GM12878 (cell line): ENCODE measurements around the gene NUFIP1. TPM values are rescaled to one million over a fixed set of nuclear protein-coding genes. Genes with fewer than 3 reads are reported as not detected.

Source experiments
- ATAC-seq: fragments of 200-7000 bp; cut with Tn5 transposase; 3 replicates; pipeline ENCODE4 v1.9.1; 2020; ENCODE audit warnings: mild to moderate bottlenecking, moderate library complexity
- BruUV-seq: library from RNA; stranded (reverse); fragments of 400-500 nt; replicated peaks from 2 replicates; lab custom pipeline; 2021; lab: Mats Ljungman, UMichigan
- CTCF ChIA-PET: fragments of 300-600 bp; sonication (Branson Sonifier 250); formaldehyde crosslinking; extraction: SDS; loops from one replicate; lab custom pipeline; 2021; ENCODE audit warnings: inconsistent platforms; lab: Yijun Ruan, JAX
- POLR2A ChIA-PET: fragments of 350-600 bp; formaldehyde crosslinking; extraction: SDS; loops from one replicate; lab custom pipeline; 2021; ENCODE audit warnings: inconsistent platforms; lab: Charles Lee
- RAD21 ChIA-PET: fragments of 300-600 bp; sonication (Branson Sonifier 250); formaldehyde crosslinking; loops from one replicate; lab custom pipeline; 2023; ENCODE audit warnings: antibody characterized with exemption; ENCODE audit not compliant: unreplicated experiment; lab: Charles Lee
- SMC1A ChIA-PET: fragments of 300-600 bp; sonication (Branson Sonifier 250); formaldehyde crosslinking; loops from one replicate; lab custom pipeline; 2023; ENCODE audit not compliant: unreplicated experiment, uncharacterized antibody; lab: Charles Lee
- DNase-seq: peaks from one replicate; pipeline ENCODE4 v3.0.0-alpha.2; 2011; ENCODE audit warnings: low read depth, low spot score
- FAIRE-seq: peaks from 3 replicates; lab custom pipeline; 2011; peaks lifted over from hg19 to GRCh38; lab: Jason Lieb, UNC
- H2AFZ ChIP-seq: 2 replicates; pipeline ENCODE4 v1.6.0; 2011; ENCODE audit warnings: low read depth, low read length, control low read depth; ENCODE audit not compliant: control insufficient read depth
- H3K27ac ChIP-seq: 2 replicates; pipeline ENCODE4 v1.5.1; 2011; ENCODE audit warnings: control low read depth; ENCODE audit not compliant: control insufficient read depth, insufficient read depth
- H3K27me3 ChIP-seq, 2 experiments: replicated peaks in 1 of 2; 2 replicates each; pipeline versions ENCODE4 v1.6.0 to v1.6.1; 2011; ENCODE audit warnings: low read length in 1 of 2; ENCODE audit not compliant: control insufficient read depth in 2 of 2, insufficient read depth in 2 of 2
- H3K36me3 ChIP-seq, 2 experiments: 2 replicates each; pipeline ENCODE4 v1.5.1; 2011; ENCODE audit warnings: low read length in 1 of 2; ENCODE audit not compliant: control insufficient read depth in 2 of 2, insufficient read depth in 2 of 2
- H3K4me1 ChIP-seq: 2 replicates; pipeline ENCODE4 v1.6.1; 2011; ENCODE audit warnings: mild to moderate bottlenecking, low read length, moderate library complexity, mixed read lengths; ENCODE audit not compliant: control insufficient read depth, insufficient read depth
- H3K4me2 ChIP-seq: 2 replicates; pipeline ENCODE4 v1.6.0; 2011; ENCODE audit warnings: control low read depth; ENCODE audit not compliant: control insufficient read depth, insufficient read depth
- H3K4me3 ChIP-seq: fragments of 200-600 bp; sonication (generic); 2 replicates; pipeline ENCODE4 v1.5.1; 2016
- H3K79me2 ChIP-seq: 2 replicates; pipeline ENCODE4 v1.6.0; 2011; ENCODE audit warnings: low read length; ENCODE audit not compliant: control insufficient read depth, insufficient read depth
- H3K9ac ChIP-seq: 2 replicates; pipeline ENCODE4 v1.8.0; 2011; ENCODE audit warnings: low read length, control low read depth, mixed read lengths; ENCODE audit not compliant: control insufficient read depth, insufficient read depth
- H3K9me3 ChIP-seq: replicated peaks from 3 replicates; pipeline ENCODE4 v1.5.1; 2011; ENCODE audit warnings: mild to moderate bottlenecking, low read length; ENCODE audit not compliant: control insufficient read depth, insufficient read depth
- H4K20me1 ChIP-seq: 2 replicates; pipeline ENCODE4 v1.6.0; 2011; ENCODE audit not compliant: control insufficient read depth, insufficient read depth
- EP300 ChIP-seq, 2 experiments: fragments of 150-350 bp in 1 of 2; IDR thresholded peaks; 2 replicates each; pipeline ENCODE4 v1.6.1; 2011 to 2012; ENCODE audit warnings: low read depth in 2 of 2, low read length in 2 of 2, borderline replicate concordance in 1 of 2, improper control_type of control experiment in 1 of 2, inconsistent platforms in 1 of 2; ENCODE audit not compliant: control insufficient read depth in 1 of 2
- HSF1 ChIP-seq: fragments of 150-350 bp; IDR thresholded peaks from 2 replicates; pipeline ENCODE4 v1.6.1; 2014; ENCODE audit warnings: mild to moderate bottlenecking, low read depth, low read length
- KDM1A ChIP-seq: fragments of 200-600 bp; sonication (generic); IDR thresholded peaks from 2 replicates; pipeline ENCODE4 v1.6.1; 2016; ENCODE audit warnings: borderline replicate concordance
- MLLT1 ChIP-seq: fragments of 450-650 bp; IDR thresholded peaks from 2 replicates; pipeline ENCODE4 v1.6.1; 2016; ENCODE audit warnings: mild to moderate bottlenecking
- RUNX3 ChIP-seq: IDR thresholded peaks from 2 replicates; pipeline ENCODE4 v1.6.1; 2012; ENCODE audit warnings: low read length, inconsistent platforms
- SMARCA5 ChIP-seq: fragments of 450-650 bp; IDR thresholded peaks from 2 replicates; pipeline ENCODE4 v1.6.1; 2017; ENCODE audit warnings: mild to moderate bottlenecking
- STAT3 ChIP-seq: IDR thresholded peaks from 2 replicates; pipeline ENCODE4 v1.6.1; 2011; ENCODE audit warnings: low read depth, low read length, improper control_type of control experiment
- SUPT20H ChIP-seq: IDR thresholded peaks from 2 replicates; pipeline ENCODE4 v1.6.1; 2011; ENCODE audit warnings: low read depth, mild to moderate bottlenecking, low read length, moderate library complexity, borderline replicate concordance; ENCODE audit not compliant: control insufficient read depth
- WGBS: methylation state at CpG from one replicate; pipeline ENCODE4 v1.1.6; 2016; ENCODE audit warnings: low lambda C conversion rate; ENCODE audit not compliant: insufficient replicate concordance, insufficient coverage; ENCODE audit errors: missing lambda C conversion rate; 5-methylcytosine and 5-hydroxymethylcytosine counted together
- in situ Hi-C: fragments of 300-500 bp; cut with MboI; formaldehyde crosslinking; loops from 9 replicates; pipeline ENCODE4 v1.14.3; 2018; ENCODE audit warnings: mixed read lengths
- intact Hi-C: fragments of 100-400 bp; cut with micrococcal nuclease; formaldehyde crosslinking; loops from one replicate; pipeline ENCODE4 v1.14.2; 2022; ENCODE audit not compliant: unreplicated experiment
- polyA plus RNA-seq, 11 experiments: library from polyadenylated mRNA; depleted of rRNA in 4 of 11; unstranded in 6 of 11; stranded (reverse) in 5 of 11; fragments of >200 nt; fragmentation: Nextera tagmentation in 4 of 11; fragmentation: Illumina TruSeq in 1 of 11; extraction: Ambion mirVana in 4 of 11; extraction: Trizol in 1 of 11; gene quantifications; 1 replicate in 1 of 11; 2 replicates in 10 of 11; pipeline versions ENCODE4 v1.2.1 to v1.2.3, GENCODE V29; 2011 to 2016; ENCODE audit warnings: inconsistent platforms in 2 of 11, missing spikeins in 2 of 11, low read depth in 1 of 11
- total RNA-seq, 4 experiments: library from RNA; depleted of rRNA in 3 of 4; stranded (reverse); fragments of >200 nt in 3 of 4; fragmentation: Illumina TruSeq in 1 of 4; extraction: Trizol in 1 of 4; gene quantifications; 2 replicates each; pipeline versions ENCODE4 v1.2.1 to v1.2.3, GENCODE V29; 2013 to 2021
- TF ChIP-seq, protein P1 (sequence below): IDR thresholded peaks from 2 replicates; pipeline ENCODE4 v1.6.1; 2012; ENCODE audit warnings: low read depth, low read length, improper control_type of control experiment

The NUFIP1 gene
- total and polyA plus RNA-seq, 10 of the 15 experiments (the other 5 are each of a cell fraction or from before 2014, with no cell fraction given), result 2.5 to 11.2 (median 7.0) TPM

- FAIRE-seq, result no peak
- Histone ChIP-seq H3K79me2 (no peaks in the 10 kb centered on the region), H3K27ac (no peak overlapping the region), H3K4me3 (no peak overlapping the region), H4K20me1 (no peaks in the 10 kb centered on the region), H2AFZ (no peak overlapping the region), H3K9me3 (no peaks in the 10 kb centered on the region), H3K36me3 (no peaks in the 10 kb centered on the region), H3K9ac (no peak overlapping the region), H3K4me2 (no peak overlapping the region), H3K27me3 (0 out of 4 replicates have a peak, but pooled peaks cover 0 to 3% of the 10 kb centered on the region in 2 experiments), H3K4me1 (no peaks in the 10 kb centered on the region)
- RAD21 ChIA-PET, result no interaction called here
- no TSS peak for BruUV-seq
- CTCF ChIA-PET, result no interaction called here
- ATAC-seq, result no peak
- POLR2A ChIA-PET, result no interaction called here
- intact Hi-C loops, result no loop called here
- TF ChIP-seq RUNX3 (no peak), SMARCA5 (no peak), STAT3 (no peak), EP300 (IDR thresholded peaks at IDR 0.05; ENCODE audit: borderline replicate concordance in 1 of 2, control insufficient read depth in 1 of 2, low read depth in 2 of 2, low read length in 2 of 2) (no peak), KDM1A (no peak), MLLT1 (no peak), SUPT20H (no peak), HSF1 (no peak)
- TF ChIP-seq, protein P1, sequence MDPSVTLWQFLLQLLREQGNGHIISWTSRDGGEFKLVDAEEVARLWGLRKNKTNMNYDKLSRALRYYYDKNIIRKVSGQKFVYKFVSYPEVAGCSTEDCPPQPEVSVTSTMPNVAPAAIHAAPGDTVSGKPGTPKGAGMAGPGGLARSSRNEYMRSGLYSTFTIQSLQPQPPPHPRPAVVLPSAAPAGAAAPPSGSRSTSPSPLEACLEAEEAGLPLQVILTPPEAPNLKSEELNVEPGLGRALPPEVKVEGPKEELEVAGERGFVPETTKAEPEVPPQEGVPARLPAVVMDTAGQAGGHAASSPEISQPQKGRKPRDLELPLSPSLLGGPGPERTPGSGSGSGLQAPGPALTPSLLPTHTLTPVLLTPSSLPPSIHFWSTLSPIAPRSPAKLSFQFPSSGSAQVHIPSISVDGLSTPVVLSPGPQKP, result no peak
- DNase-seq, result no peak
- SMC1A ChIA-PET, result no interaction called here
- 60% methylated on average over 3 of the region's 3 CpGs for WGBS
- in situ Hi-C loops, result loop anchor here (10.0 kb wide), 1 partner anchor 65 kb away; no protein-coding TSS in a partner anchor
These were observed 59.6 kb downstream of the NUFIP1 start for GRCh38 chr13:44929692-44930091.
